ENCODE results near the gene RNF151.
"Not testable (repeated sequence)": the region's sequence is repeated elsewhere in the genome, so short reads cannot be mapped to it uniquely, and the experiment has no call there.

RNF151 gene

DNA sequence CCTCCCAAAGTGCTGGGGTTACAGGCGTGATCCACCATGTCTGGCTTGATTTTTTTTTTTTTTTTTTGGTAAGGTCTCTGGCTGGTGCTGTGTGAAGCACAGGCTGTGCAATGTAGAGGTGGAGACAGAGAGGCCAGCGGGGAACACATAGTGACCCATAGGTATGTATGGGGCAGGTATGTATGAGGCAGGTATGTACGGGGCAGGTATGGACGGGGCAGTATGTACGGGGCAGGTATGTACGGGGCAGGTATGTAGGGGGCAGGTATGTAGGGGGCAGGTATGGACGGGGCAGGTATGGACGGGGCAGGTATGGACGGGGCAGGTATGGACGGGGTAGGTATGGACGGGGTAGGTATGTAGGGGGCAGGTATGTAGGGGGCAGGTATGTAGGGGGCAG lies 17.1 kb upstream of the RNF151 start:
- H3K9ac ChIP-seq (ENCODE audit: low read depth, low read length): no peak overlapping the region
- H3K27me3 ChIP-seq (ENCODE audit: insufficient read depth, low read length): no peaks in the 10 kb centered on the region
- no peaks in the 10 kb centered on the region for H3K36me3 ChIP-seq (ENCODE audit: insufficient read depth, low read length)
- no peak overlapping the region for H3K4me3 ChIP-seq (ENCODE audit: low read length)
- H3K27ac ChIP-seq (ENCODE audit: low read depth, low read length): no peak overlapping the region
- 94% methylated on average over 10 of the region's 11 CpGs for WGBS
- no peaks in the 10 kb centered on the region for H3K9me3 ChIP-seq (ENCODE audit: insufficient read depth, low read depth, low read length)
- no peaks in the 10 kb centered on the region for H3K4me1 ChIP-seq (ENCODE audit: insufficient read depth, low read length)

DNA sequence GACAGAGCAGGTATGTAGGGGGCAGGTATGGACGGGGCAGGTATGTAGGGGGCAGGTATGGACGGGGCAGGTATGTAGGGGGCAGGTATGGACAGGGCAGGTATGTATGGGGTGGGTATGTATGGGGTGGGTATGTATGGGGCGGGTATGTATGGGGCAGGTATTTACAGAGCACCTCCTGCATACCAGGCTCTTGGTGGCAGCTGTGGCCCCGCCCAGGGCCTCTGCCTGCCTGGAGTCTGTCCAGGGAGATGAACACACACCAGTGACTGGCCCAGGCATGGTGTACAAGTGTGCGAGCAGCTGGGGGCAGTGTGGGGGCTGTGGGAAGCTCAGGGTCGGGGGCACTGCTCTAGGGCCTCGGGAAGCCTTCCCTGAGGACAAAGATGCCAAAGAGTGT lies 16.6 kb upstream of the RNF151 start:
- Histone ChIP-seq H3K27me3 (ENCODE audit: insufficient read depth, low read length) (no peaks in the 10 kb centered on the region), H3K36me3 (ENCODE audit: insufficient read depth, low read length) (no peaks in the 10 kb centered on the region), H3K27ac (ENCODE audit: low read depth, low read length) (no peak overlapping the region), H3K4me1 (ENCODE audit: insufficient read depth, low read length) (no peaks in the 10 kb centered on the region), H3K9me3 (ENCODE audit: insufficient read depth, low read depth, low read length) (no peaks in the 10 kb centered on the region), H3K9ac (ENCODE audit: low read depth, low read length) (no peak overlapping the region), H3K4me3 (ENCODE audit: low read length) (no peak overlapping the region)
- WGBS: 84% methylated on average over 7 of the region's 7 CpGs

DNA sequence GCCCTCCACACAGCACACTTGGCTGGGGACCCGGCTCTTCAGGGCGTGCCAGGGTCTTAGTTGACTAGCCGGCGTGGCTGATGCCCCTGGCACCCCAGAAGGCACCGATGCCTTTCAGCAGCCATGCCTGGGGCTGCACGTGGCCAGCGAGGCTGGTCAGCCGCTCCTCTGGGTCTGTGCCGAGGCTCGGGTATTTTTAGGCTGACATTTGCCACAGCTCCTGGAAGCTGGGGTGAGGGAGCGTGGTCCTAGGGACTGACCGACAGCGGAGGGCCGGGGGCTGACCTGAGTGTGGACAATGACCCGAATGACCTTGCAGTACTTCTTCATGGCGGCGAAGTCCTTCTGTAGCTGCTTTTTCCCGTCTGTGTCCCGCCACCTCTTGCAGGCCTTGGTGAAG lies 16.1 kb upstream of the RNF151 start:
- H3K27me3 ChIP-seq (ENCODE audit: insufficient read depth, low read length): no peaks in the 10 kb centered on the region
- no peaks in the 10 kb centered on the region for H3K4me1 ChIP-seq (ENCODE audit: insufficient read depth, low read length)
- H3K9ac ChIP-seq (ENCODE audit: low read depth, low read length): no peak overlapping the region
- H3K36me3 ChIP-seq (ENCODE audit: insufficient read depth, low read length): no peaks in the 10 kb centered on the region
- H3K9me3 ChIP-seq (ENCODE audit: insufficient read depth, low read depth, low read length): no peaks in the 10 kb centered on the region
- H3K4me3 ChIP-seq (ENCODE audit: low read length): no peak overlapping the region
- no peak overlapping the region for H3K27ac ChIP-seq (ENCODE audit: low read depth, low read length)
- WGBS: 93% methylated on average over 19 of the region's 19 CpGs

DNA sequence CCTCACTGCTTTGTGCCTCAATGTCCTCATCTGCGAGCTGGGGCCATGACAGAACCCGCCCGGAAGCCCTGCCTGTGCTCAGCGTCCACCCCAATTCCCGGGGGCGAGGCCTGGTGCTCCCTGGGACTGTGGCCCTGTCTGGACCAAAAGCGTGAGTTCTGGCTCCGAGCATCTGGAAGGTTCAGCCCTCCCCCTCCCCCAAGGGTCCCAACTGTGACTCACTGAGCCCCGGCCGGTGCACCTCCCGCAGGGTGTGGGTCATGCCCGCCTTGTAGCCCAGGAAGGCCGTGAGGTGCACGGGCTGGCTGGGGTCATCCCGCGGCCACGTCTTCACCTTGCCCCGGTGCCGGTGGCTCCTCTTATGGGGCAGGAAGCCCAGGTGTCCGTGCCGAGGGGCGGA lies 12.9 kb upstream of the RNF151 start:
- H3K4me3 ChIP-seq (ENCODE audit: low read length): no peak overlapping the region
- 94% methylated on average over 22 of the region's 22 CpGs for WGBS

DNA sequence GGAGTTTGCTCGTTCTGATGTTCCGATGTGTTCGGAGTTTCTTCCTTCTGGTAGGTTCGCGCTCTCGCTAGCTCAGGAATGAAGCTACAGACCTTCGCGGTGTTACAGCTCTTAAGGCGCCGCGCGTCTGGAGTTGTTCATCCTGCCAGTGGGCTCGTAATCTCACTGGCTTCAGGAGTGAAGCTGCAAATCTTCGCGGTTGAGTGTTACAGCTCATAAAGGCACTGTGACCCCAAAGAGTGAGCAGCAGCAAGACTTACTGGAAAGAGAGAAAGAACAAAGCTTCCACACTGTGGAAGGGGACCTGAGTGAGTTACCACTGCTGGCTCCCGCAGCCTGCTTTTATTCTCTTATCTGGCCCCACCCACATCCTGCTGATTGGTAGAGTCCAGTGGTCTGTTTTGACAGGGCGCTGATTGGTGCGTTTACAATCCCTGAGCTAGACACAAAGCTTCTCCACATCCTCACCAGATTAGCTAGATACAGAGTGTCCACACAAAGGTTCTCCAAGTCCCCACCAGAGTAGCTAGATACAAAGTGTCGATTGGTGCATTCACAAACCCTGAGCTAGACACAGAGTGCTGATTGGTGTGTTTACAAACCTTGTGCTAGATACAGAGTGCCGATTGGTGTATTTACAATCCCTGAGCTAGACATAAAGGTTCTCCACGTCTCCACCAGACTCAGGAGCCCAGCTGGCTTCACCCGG lies 9.1 kb upstream of the RNF151 start:
- 94% methylated on average over 19 of the region's 22 CpGs for WGBS
- H3K4me3 ChIP-seq (ENCODE audit: low read length); H3K4me1 ChIP-seq (ENCODE audit: insufficient read depth, low read length); H3K9ac ChIP-seq (ENCODE audit: low read depth, low read length); H3K9me3 ChIP-seq (ENCODE audit: insufficient read depth, low read depth, low read length); H3K27ac ChIP-seq (ENCODE audit: low read depth, low read length); H3K27me3 ChIP-seq (ENCODE audit: insufficient read depth, low read length): not testable (repeated sequence)
- peaks cover 17% of the 10 kb centered on the region for H3K36me3 ChIP-seq (ENCODE audit: insufficient read depth, low read length)

More for the DNA sequence above, 12.9 kb upstream of the RNF151 start:
- Histone ChIP-seq H3K27ac (ENCODE audit: low read depth, low read length) (no peak overlapping the region), H3K36me3 (ENCODE audit: insufficient read depth, low read length) (no peaks in the 10 kb centered on the region), H3K4me1 (ENCODE audit: insufficient read depth, low read length) (no peaks in the 10 kb centered on the region; the same call in 1 of the 2 replicates), H3K9ac (ENCODE audit: low read depth, low read length) (no peak overlapping the region), H3K27me3 (ENCODE audit: insufficient read depth, low read length) (no peaks in the 10 kb centered on the region), H3K9me3 (ENCODE audit: insufficient read depth, low read depth, low read length) (no peaks in the 10 kb centered on the region)

DNA sequence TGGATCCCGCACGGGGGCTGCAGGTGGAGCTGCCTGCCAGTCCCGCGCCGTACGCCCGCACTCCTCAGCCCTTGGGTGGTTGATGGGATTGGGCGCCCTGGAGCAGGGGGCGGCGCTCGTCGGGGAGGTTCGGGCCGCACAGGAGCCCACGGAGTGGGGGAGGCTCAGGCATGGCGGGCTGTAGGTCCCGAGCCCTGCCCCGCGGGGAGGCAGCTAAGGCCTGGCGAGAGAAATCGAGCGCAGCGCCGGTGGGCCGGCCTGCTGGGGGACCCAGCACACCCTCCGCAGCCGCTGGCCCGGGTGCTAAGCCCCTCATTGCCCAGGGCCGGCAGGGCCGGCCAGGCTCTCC lies 8.5 kb upstream of the RNF151 start:
- not testable (repeated sequence) for H3K4me3 ChIP-seq (ENCODE audit: low read length); H3K27ac ChIP-seq (ENCODE audit: low read depth, low read length); H3K27me3 ChIP-seq (ENCODE audit: insufficient read depth, low read length); H3K9ac ChIP-seq (ENCODE audit: low read depth, low read length); H3K4me1 ChIP-seq (ENCODE audit: insufficient read depth, low read length); H3K9me3 ChIP-seq (ENCODE audit: insufficient read depth, low read depth, low read length)
- WGBS: 96% methylated on average over 30 of the region's 30 CpGs
- peaks cover 22% of the 10 kb centered on the region for H3K36me3 ChIP-seq (ENCODE audit: insufficient read depth, low read length)

DNA sequence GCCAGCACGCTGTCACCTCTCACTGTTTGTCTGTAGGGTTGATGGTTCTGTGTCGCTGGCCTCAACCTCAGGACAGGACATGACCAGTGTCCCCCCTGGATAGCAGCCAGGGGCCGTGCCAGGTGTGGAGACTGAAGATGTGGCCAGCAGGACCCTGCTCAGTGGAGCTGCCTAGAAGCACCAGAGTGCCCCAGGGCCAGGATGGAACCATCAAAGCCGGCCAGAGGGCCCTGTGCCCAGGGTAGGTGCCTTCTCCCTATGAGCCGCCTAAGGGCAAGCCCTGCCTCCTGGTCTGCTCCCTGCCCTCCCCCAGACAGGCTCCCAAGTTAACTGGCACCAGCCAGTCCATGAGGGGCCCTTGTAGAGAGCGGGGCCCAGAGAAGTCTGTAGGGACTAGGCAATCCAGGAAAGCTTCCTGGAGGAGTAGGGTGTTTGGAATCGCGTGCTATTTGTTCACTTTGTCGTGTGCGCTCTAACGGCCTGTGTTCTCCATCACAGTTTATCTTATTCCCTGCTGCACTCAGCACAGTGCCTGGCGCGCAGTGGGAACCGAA lies 7.9 kb upstream of the RNF151 start:
- Histone ChIP-seq H3K36me3 (ENCODE audit: insufficient read depth, low read length) (peaks cover 29% of the 10 kb centered on the region), H3K4me3 (ENCODE audit: low read length) (peak overlapping the region; percentile 96), H3K9ac (ENCODE audit: low read depth, low read length) (no peak overlapping the region), H3K9me3 (ENCODE audit: insufficient read depth, low read depth, low read length) (no peaks in the 10 kb centered on the region), H3K27ac (ENCODE audit: low read depth, low read length) (no peak overlapping the region), H3K27me3 (ENCODE audit: insufficient read depth, low read length) (no peaks in the 10 kb centered on the region), H3K4me1 (ENCODE audit: insufficient read depth, low read length) (peaks cover 4% of the 10 kb centered on the region)
- WGBS: 53% methylated on average over 14 of the region's 14 CpGs

DNA sequence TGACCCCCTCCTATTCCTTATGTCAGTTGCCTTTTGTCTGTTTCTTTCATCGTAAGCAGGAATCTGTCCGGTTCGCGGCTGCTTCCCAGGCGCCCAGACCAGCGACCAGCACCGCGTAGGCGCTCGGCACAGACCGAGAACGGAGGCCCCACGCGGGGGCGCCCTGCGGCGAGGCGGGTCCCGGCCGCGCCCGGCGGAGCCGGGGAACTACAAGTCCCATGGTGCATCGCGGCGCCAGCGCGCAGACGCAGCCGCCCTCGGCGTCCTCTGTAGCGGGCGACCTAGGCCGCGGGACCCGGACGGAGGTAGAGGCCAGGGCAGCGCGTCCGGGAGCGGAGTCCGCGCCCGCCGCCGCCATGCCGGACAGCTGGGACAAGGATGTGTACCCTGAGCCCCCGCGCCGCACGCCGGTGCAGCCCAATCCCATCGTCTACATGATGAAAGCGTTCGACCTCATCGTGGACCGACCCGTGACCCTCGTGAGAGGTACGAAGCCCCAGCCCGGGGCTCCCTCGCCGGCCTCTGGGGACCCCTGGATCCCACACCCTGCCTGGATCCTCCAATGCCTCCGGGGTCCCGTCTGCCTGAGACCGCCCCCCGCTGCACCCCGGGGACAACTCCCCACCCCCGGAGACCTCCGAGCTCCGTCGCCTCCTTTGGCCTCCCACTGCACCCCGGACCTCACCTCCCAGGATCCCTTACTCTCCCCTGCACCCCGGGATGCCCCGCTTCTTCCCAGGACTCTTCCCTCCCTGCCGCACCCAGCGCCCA lies 7.2 kb upstream of the RNF151 start, which contains the start of gene NDUFB10:
TSS of gene NDUFB10 (plus strand) at position 270 of the 771 bp plus-strand sequence. CDS start at position 357, 87 bp downstream.
- H3K9me3 ChIP-seq (ENCODE audit: insufficient read depth, low read depth, low read length): no peaks in the 10 kb centered on the region
- peak within 1 kb of the TSS; percentile 75 for H3K27ac ChIP-seq (ENCODE audit: low read depth, low read length)
- peaks cover 4% of the 10 kb centered on the region for H3K4me1 ChIP-seq (ENCODE audit: insufficient read depth, low read length)
- H3K4me3 ChIP-seq (ENCODE audit: low read length): peak within 1 kb of the TSS; percentile 96
- under 1% methylated on average over 79 of the region's 79 CpGs for WGBS
- peak within 1 kb of the TSS; percentile 96 for H3K9ac ChIP-seq (ENCODE audit: low read depth, low read length)
- peaks cover 33% of the 10 kb centered on the region for H3K36me3 ChIP-seq (ENCODE audit: insufficient read depth, low read length)
- no peaks in the 10 kb centered on the region for H3K27me3 ChIP-seq (ENCODE audit: insufficient read depth, low read length)

DNA sequence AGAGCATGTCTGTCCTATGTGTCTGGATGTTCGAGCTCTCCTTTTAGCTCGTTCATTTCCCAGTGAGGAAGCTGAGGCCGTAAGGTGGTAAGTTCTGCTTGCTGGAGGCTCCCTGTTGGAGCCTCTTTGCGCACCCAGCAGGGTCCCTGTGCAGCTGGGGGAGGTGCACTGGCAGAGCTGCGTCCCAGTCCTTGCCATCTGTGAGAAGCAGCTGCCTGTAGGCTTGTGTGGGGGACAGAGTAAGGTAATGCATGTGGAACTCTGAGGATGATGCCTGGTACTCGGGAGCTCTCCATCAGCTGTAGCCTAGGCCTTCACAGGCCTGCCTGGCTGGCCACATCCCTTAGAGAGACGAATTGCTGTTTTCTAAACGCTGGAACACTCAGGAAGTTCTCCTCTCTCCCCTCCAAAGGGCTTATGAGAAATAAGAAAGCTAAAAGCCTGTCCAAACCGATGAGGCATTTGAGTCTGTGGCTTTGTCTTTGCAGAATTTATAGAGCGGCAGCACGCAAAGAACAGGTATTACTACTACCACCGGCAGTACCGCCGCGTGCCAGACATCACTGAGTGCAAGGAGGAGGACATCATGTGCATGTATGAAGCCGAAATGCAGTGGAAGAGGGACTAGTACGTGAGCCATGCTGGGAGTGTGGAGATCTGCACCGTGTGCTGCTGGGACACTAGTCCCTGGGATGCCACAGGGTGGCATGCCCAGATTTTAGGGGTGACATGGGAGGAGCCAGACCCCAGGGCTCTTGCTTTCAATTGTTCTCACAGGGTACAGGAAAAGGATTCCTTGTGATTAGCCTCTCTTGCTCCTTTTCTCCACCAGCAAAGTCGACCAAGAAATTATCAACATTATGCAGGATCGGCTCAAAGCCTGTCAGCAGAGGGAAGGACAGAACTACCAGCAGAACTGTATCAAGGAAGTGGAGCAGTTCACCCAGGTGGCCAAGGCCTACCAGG lies 5.7 kb upstream of the RNF151 start:
- H3K4me3 ChIP-seq (ENCODE audit: low read length): peak overlapping the region; percentile 96
- H3K9ac ChIP-seq (ENCODE audit: low read depth, low read length): peak overlapping the region; percentile 96
- H3K27me3 ChIP-seq (ENCODE audit: insufficient read depth, low read length): no peaks in the 10 kb centered on the region
- H3K27ac ChIP-seq (ENCODE audit: low read depth, low read length): peak overlapping the region; percentile 14; the same call in 1 of the 2 replicates
- 51% methylated on average over 20 of the region's 20 CpGs for WGBS
- H3K9me3 ChIP-seq (ENCODE audit: insufficient read depth, low read depth, low read length): no peaks in the 10 kb centered on the region
- peaks cover 4% of the 10 kb centered on the region for H3K4me1 ChIP-seq (ENCODE audit: insufficient read depth, low read length)
- H3K36me3 ChIP-seq (ENCODE audit: insufficient read depth, low read length): peaks cover 33% of the 10 kb centered on the region

DNA sequence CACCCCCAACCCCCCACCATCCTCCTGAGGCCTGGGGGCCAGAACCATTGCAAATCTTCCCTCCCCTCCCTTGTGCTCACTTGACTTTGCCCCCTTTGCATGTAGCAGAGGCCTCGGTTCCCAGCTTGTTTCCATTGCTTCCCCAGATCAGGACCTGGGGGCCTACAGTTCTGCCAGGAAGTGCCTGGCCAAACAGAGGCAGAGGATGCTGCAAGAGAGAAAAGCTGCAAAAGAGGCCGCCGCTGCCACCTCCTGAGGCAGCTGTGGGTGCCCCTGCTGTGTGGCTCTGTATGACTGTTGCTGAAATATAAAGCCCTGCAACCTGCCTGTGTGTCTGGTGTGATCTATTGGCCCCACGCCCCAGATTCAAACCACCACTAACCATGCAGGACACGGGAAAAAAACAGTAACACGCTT lies 5.0 kb upstream of the RNF151 start:
- Histone ChIP-seq H3K27me3 (ENCODE audit: insufficient read depth, low read length) (no peaks in the 10 kb centered on the region), H3K9me3 (ENCODE audit: insufficient read depth, low read depth, low read length) (no peaks in the 10 kb centered on the region), H3K9ac (ENCODE audit: low read depth, low read length) (peak overlapping the region; percentile 10; the same call in 1 of the 2 replicates), H3K27ac (ENCODE audit: low read depth, low read length) (peak overlapping the region; percentile 92; the same call in 1 of the 2 replicates), H3K4me1 (ENCODE audit: insufficient read depth, low read length) (peaks cover 4% of the 10 kb centered on the region), H3K36me3 (ENCODE audit: insufficient read depth, low read length) (peaks cover 33% of the 10 kb centered on the region), H3K4me3 (ENCODE audit: low read length) (0 out of 2 replicates have a peak overlapping the region, but pooled peaks have one; percentile 90)
- 61% methylated on average over 6 of the region's 6 CpGs for WGBS
